NCI-H524 (cell line): Measurements from ENCODE around the gene STK11IP.

Experiments used
- DNase-seq, 2 experiments: peaks; one replicate each; lab custom pipeline; 2025; lab: John Stamatoyannopoulos, UW

The STK11IP gene

DNA sequence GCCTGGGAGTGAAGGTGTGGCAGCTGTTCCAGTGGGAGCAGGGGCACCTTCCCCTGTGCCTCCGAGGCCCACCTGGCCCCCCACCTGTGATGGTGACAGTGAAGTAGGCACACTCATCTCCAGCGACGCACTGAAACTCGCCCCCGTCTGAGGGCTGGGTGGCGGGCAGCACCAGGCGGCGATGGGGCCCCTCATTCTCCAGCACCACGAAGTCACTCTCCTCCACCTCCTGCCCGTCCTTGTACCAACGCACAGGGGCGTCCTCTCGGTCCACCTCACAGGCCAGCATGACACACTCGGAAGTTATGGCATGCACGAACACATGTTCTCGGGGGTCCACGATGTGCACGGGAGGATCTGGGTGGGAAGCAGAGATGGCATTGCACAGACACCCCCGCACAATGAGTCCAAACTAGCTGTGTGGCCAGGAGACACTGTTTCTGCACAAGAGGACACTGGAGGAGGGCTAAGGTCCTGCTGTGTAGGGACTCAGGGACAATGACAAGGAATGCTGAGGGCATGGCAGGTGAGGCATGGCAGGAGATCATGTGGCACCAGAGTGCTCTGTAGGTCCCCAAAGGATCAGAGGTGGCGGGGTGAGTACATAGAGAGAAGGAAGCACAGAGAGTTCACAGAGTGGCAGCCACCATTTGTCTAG, 34.3 kb upstream of the STK11IP start:
- DNase-seq, result no peak

DNA sequence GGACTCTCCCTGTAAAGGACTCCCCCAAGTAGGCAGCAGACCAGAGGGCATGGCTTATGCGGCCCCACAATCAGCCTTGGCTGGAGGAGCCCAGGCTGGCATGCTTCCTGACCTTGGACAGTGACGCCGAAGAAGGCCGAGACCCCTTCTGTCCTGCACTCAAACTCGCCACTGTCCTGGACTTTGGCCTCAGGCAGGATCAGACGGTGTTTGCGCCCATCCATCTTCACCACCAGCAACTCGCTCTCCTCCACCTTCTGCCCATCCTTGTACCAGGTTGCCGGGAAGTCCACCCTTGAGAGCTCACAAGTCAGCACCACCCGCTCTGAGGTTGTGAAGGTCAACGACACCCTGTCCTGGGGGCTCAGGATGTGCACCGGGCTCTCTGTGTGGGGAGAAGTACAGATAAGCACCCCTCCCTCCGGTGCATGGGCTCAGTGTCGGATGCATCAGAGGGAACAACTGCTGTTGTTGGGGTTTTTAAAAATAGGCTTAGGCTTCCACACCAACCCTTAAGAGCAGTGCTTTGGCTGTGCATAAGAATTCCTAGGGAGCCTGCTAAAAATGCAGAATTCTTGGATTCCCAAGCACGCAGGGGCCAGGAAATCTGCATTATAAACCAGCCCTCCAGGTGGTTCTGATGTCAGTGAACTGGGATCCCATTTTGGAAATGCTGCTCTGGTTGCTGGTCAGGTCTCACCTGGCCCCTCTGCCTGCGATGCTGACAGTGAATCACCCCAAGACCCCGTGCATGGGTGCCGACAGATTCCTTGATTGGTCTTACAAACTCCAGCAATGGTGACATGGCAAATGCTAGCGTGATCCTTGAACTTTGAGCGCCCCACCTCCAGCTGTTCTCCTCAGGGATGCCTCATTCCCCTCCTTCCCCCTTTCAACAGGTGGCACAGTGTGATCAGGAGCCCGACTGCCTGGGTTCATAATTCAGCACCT, 32.3 kb upstream of the STK11IP start:
- DNase-seq, result no peak

DNA sequence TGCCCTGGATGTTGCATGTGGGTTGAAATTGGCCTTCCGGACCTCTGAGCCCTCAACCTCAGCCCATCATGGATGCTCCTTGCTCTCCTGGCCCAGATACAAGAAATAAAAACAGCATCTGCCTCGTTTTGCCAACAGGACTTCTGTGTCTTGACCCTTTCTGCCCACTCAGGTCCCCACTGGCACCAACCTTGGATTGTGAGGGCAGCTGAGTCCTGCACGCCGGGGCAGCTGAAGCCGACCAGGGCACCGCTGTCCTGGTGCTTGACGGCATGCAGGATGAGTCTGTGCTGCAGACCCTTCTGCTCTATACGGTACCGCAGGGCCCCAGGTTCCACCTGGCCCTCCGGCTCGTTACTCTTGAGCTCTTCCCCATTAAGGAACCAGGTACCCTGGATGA, 31.0 kb upstream of the STK11IP start:
- no peak for DNase-seq

DNA sequence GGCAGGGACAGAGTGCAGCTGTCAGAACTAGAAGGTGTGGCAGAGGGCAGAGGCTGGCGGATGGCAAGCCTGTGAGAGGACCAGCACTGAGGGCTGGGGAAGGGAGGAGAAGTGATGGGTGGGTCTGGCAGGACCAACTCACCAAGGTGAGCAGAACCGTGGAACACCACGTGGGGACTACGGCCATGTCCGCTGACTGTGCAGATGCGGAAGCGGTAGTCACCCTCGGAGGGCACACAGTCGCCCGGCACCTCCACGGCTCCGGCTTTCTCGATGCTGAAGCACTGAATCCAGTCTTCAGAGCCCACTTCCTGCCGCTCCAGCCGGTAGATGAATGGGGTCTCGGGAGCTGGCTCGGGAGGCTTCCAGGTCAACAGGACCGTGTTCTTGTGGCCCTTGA, 30.5 kb upstream of the STK11IP start:
- DNase-seq, result no peak

DNA sequence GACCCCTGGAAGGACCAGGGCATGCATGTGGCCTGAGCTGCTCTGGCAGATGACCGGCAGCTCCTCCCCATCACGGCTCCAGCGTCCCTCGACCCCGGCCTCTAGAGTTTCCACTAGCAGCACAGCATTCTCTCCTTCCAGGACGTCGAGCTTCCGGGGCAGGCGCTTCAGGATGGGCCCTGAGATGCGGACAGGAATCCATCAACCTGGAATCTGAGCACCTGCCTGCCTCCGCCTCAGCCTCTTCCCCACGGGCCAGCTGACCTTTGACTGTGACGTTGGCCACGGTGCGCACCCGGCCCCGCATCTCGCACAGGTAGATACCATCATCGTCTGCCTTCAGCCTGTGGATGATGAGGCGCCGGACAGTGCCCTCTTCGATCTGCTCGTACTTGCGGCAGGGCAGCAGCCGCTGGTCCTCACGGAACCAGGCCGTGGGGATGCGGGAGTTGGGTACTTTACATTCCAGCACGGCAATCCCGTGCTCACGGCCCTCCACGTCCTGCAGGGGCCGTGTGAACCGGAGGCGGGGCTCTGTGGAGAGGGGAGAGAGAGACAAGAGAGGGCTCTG, 29.8 kb upstream of the STK11IP start:
- DNase-seq, result no peak

DNA sequence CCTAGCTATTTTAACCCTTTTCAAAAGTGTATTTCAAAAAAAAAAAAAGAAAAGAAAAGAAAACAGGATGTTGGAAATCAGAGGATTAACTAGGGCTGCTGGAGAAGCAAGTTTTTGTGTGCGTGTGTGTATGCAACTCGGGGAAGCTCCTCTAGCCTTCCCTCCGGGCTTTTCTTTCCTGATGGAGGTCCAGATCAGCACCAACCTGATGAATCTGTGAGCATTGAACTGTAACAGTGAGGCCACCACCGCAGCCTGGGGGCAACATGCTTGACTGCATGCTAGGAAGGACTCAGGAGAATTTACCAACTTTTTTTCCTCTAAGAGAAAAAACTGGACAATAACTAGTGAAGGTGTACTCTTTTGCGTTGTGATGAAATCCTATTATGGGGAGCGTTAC, 28.6 kb upstream of the STK11IP start:
- DNase-seq, result no peak

DNA sequence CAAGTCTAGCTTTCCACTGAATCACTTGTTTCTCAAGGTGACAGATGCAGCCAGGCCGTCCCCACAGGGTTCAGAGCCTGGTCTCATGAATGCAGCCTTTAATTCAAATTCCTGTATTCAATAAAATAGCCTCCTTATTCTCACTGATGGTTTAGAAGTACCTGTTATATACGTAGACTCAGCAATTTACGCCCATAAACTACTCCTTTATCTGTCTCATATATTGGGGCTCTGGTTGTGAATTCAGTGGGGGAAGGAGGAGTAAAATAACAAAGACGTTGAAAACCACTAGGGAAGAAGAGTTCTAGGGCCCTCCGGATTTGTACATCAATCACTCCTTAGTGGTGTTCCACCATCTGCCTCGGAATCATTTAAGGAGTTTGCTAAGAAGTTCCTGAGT, 28.0 kb upstream of the STK11IP start:
- peak; percentile 47 to 89 for DNase-seq

DNA sequence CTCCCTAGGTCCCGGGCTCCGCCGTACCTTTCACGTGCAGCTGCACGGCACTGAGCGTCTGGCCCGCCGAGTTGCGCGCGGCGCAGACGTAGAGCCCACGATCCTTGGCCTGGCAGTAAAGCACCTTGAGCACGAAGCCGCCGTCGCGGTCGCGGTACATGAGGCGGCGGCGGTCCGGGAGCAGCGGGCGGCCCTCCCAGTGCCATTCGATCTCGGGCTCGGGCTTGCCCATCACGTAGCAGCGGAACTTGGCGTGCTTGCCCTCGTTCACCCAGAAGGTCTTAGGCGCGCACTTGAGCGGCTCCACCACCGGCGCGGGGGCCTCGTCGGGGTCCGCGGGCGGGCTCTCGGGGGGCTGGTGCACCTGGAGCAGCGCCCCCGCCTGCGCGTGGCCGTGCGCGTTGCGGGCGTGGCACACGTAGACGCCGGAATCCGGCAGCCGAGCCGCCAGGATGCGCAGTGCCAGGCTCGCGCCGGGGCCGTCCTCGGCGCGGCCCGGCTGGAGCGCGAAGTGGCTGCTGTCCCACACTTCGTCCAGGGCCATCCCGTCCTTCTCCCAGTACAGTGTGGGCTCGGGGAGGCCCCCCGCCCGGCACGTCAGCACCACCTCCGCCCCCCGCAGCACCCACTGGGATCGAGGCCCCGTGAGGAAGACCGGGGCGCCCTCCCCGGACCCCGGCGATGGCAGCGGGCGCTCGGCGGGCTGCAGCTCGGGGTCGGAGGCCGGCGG, 27.3 kb upstream of the STK11IP start:
- peak in 1 of 2 experiments; percentile 43 for DNase-seq

DNA sequence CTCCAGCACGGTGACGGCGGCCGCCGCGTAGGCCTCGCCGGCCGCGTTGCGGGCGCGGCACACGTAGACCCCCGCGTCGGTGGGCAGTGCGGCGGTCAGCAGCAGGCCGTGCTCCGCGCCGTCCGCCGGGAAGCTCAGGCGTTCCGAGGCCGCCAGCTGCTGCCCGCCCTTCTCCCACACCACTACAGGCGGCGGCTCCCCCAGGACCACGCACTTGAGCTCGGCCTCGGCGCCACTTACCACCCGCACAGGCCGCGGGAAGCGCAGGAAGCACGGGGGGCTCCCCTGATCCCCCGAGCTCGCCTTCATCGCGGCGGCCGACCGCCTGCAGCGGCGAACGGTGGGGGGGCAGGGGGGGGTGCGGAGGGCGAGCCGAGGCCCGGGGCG, 26.7 kb upstream of the STK11IP start:
- peak in 1 of 2 experiments; percentile 16 for DNase-seq

DNA sequence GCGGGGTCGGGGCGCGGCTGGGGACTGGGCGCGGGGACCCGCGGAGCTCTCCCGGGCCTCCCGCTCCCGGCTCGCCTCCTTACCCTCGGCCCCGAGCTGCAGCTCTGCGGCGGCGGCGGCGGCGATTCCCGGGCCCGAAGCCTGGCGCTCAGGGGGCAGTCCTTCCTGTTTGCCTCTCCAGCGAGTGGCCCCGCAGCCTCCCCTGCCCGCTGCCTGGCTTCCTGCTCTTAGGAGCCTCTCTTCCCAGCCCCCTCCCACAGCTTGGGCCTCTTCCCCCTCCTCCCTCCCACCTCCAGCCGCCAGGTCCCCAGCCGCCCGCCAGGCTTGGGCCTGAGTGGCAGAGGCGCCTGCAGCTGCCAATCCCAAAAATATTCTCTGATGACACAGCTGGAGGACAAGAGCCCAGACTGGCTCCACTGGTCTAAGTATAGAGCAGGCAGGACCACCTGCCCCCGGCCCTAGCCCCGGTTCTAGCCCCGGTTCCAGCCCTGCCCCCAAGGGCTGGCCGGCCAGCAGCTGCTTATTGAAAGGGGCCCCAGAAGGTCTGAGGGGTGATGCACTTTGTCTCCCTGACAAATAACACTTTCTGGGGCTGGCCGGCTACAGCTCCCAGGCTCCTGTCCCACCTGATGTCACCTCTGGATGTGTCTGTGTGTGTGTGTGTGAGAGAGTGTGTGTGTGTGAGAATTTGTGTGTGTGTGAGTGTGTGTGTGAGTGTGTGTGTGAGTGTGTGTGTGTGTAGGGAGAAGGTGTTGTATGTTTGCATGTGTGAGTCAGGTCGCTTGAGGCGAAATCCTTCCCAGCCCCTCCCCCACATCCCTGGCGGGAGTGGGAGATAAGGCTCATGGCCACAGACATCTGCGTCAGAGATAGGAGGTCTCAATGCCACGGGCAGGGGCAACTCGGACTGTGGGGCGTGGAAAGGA, 26.1 kb upstream of the STK11IP start, which contains the start of gene OBSL1:
Gene OBSL1, minus strand, starts transcription at position 229 of the 926 bp plus-strand sequence. CDS start 307 bp downstream, outside the sequence.
- DNase-seq, result peak; percentile 32 to 84

DNA sequence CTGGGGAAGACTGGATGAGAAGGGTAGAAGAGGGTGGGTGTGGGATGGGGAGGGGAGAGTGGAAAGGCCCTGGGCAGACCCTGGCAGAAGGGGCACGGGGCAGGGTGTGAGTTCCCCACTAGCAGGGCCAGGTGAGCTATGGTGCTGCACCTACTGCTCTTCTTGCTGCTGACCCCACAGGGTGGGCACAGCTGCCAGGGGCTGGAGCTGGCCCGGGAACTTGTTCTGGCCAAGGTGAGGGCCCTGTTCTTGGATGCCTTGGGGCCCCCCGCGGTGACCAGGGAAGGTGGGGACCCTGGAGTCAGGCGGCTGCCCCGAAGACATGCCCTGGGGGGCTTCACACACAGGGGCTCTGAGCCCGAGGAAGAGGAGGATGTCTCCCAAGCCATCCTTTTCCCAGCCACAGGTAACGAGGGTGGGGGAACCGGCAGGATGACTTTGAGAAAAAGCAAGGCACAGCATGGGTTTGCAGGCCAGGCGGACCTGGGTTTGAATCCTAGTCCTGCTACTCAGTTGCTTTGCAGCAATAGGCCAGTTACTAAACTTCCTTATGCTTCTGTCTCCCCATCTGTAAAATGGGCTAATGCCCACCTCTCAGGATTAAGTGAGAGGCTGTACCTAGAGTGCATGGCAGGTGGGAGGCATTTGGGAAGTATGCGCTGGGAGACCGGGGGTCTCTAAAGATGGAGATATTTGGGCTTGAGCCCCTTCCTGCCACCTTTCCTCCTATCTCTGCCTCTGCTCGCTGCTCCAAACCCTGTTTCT, 25.2 kb upstream of the STK11IP start, which contains the start of gene INHA:
Gene INHA, plus strand, starts transcription at position 74 of the 765 bp plus-strand sequence. Its CDS starts 65 bp downstream, at position 139.
- no peak for DNase-seq

DNA sequence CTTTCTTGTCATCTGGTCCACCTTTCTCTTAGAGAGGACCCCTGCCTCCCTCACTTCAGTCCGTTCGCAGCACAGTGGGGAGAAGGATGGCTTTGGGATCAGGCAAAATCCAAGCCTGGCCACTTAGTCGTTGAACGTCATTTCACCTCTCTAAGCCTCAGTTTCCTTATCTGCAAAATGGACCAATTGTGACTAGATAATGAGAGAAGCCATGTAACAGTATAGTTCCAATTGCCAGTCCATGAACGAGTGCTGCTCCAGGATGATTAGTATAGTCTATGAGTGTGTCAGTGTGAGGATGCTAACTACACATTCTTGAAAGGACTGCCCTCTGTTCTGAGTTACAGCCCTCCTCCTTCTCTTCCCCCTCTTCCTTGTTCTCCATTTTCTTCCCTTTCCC, 24.5 kb upstream of the STK11IP start:
- no peak for DNase-seq

DNA sequence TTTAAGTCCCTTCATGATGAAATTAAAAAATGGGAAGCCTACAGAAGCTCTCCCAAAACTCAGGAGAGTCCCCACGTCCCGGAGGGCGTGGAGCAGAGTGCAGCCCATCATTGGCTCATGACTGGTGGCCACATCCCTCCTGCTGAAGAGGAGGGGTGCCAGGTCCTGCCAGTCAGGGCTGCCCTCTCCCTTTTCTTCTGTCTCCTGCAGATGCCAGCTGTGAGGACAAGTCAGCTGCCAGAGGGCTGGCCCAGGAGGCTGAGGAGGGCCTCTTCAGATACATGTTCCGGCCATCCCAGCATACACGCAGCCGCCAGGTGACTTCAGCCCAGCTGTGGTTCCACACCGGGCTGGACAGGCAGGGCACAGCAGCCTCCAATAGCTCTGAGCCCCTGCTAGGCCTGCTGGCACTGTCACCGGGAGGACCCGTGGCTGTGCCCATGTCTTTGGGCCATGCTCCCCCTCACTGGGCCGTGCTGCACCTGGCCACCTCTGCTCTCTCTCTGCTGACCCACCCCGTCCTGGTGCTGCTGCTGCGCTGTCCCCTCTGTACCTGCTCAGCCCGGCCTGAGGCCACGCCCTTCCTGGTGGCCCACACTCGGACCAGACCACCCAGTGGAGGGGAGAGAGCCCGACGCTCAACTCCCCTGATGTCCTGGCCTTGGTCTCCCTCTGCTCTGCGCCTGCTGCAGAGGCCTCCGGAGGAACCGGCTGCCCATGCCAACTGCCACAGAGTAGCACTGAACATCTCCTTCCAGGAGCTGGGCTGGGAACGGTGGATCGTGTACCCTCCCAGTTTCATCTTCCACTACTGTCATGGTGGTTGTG, 23.0 kb upstream of the STK11IP start:
- peak in 1 of 2 experiments; percentile 16 for DNase-seq

DNA sequence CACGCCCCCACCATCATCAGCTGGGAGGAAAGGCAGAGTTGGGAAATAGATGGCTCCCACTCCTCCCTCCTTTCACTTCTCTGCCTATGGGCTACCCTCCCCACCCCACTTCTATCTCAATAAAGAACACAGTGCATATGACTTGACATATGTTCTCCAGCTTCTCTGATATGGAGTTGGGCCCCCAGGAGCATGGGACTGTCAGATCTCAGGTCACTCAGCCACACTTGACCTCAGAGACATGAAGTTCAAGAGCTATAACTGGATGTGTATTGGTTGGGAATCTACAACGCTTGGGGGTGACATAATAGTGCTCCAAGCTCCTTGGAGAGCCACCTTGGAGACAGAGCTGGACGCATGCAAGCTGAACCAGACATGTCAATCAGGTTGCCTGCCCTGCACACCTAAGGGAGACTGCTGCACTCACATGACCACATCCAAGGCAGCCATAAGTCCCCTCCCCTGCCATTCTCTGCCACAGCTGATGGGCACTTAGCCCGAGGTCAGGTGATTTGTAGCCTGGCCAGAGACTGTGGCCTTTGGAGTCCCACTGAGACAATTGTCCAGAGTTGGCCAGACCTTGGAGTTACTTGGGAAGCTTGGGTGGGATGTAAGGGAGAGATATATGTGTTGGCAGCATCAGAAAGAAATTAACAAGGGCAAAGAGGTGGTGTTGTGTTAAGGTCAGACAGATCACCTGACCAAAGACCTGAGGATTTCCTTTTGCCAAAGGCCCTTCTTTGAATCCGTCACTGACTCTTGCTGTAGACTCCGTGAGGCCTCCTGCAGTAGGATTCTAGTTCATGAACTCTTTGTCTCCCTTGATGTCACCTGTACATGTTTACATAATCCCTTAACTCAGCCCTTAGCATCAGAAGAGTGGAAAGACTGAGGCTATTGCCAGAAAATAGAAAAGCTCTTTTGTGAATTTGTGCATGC, 21.8 kb upstream of the STK11IP start:
- DNase-seq, result no peak

DNA sequence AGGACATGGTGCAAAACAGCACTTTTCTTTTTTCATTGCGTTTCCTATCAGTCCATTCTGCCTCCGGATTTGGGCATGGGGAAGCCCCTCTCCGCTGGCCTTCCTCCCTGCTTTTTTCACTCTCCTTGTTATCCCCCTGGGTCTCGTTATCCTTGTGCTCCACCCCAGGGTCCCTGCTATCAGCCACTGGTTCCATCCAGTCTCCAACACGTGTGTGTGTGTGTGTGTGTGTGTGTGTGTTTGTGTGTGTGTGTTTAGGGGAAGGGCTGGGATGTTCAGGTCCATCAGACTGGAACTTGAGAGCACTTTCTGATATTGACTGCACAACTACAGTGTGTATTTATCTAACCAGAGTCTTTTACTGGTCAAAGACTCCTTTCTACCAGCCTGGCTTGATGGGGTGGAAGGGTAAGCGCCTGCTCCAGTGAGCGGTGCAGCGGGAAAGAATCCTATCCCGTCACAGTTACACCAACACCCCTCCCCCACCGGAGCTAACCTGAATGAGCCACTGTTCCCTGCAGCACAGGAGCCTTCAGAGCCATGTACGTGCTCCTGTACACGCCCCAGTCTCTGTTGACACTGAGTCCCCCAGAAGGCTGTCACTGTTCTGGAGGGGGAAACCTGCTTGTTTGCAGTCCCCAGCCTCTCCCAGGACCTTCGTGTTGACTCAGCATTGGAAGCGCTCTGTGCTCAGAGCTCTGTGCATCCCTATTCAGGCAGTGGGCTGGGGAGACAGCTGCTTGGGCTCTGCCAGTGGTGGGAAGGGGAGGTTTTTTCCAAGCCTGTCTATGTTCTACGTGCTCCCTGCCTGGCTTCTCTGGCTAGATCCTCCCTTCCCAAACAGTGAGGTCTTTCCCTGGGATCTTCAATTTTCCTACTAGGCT, 20.9 kb upstream of the STK11IP start:
- peak in 1 of 2 experiments; percentile 65 for DNase-seq

DNA sequence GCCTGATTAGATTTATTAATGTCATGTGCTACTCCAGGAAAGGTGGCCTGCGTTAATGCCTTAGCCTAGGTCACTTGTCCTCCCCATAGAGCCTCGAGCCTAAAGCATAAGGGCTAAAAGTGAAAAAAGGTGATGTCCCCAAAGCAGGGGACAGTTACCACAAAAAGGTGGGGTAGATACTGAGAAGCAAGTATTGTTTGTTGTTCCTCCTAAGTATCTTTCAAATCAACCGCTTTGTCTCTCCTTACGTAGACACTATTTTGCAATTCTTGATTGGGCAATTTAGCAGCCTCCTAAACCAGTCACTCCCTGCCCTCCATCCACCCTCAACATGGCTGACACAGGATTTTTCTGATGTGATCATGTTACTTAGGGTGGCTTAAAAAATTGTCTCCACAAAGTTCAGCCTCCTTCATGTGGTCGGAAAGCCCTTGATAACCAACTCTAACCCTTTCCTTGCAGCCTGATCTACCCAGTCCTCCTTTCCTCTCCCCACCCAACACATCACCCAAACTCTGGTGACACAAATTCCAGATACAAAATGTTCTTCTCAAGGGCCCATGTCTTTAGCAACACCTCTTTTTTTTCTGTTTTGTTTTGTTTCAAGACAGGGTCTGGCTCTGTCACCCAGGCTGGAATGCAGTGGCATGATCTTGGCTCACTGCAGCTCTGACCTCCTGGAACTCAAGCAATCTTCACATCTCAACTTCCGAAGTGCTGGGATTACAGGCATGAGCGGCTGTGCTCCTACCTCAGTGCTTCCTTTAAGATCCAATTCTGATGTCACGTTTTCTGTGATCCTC, 18.6 kb upstream of the STK11IP start:
- DNase-seq, result no peak
